CD4-positive, alpha-beta T cell treated with Interleukin-10 for 1 hour (primary cell): ENCODE measurements around the gene PLXNB1.

Experiments used
- DNase-seq: peaks from one replicate; pipeline ENCODE4 v3.0.0-alpha.2; 2020

Gene PLXNB1

GRCh38 chr3:48433472-48434118 is 3.7 kb upstream of the PLXNB1 start:
- DNase-seq = no peak

GRCh38 chr3:48432411-48433371 is 2.8 kb upstream of the PLXNB1 start:
- no peak for DNase-seq

- DNase-seq = no peak
These were observed 1.5 kb upstream of the PLXNB1 start for GRCh38 chr3:48431224-48432029.

- DNase-seq = no peak
These were observed 819 bp upstream of the PLXNB1 start for GRCh38 chr3:48430708-48431101.

- peak; percentile 73 for DNase-seq
These were observed 448 bp downstream of the PLXNB1 start for GRCh38 chr3:48429317-48429959.

GRCh38 chr3:48428572-48429316 is 1.1 kb downstream of the PLXNB1 start:
- no peak for DNase-seq

- no peak for DNase-seq
These were observed 1.8 kb downstream of the PLXNB1 start for GRCh38 chr3:48428088-48428571.

GRCh38 chr3:48427630-48427962 is 2.3 kb downstream of the PLXNB1 start:
- DNase-seq = no peak

GRCh38 chr3:48426944-48427629 is 2.8 kb downstream of the PLXNB1 start:
- DNase-seq = no peak

GRCh38 chr3:48426401-48426909 is 3.4 kb downstream of the PLXNB1 start:
- DNase-seq = no peak

- DNase-seq = no peak
These were observed 4.5 kb downstream of the PLXNB1 start for GRCh38 chr3:48425281-48425812.

GRCh38 chr3:48423883-48424695 is 5.8 kb downstream of the PLXNB1 start:
- DNase-seq = no peak

GRCh38 chr3:48423241-48423882 is 6.5 kb downstream of the PLXNB1 start:
- DNase-seq = no peak

GRCh38 chr3:48422681-48423080 is 7.2 kb downstream of the PLXNB1 start:
- no peak for DNase-seq

- DNase-seq = no peak
These were observed 7.6 kb downstream of the PLXNB1 start for GRCh38 chr3:48422272-48422671.

- no peak for DNase-seq
These were observed 9.3 kb downstream of the PLXNB1 start for GRCh38 chr3:48420561-48420960.

GRCh38 chr3:48419597-48419996 is 10.3 kb downstream of the PLXNB1 start:
- DNase-seq = no peak

- DNase-seq = no peak
These were observed 10.7 kb downstream of the PLXNB1 start for GRCh38 chr3:48419149-48419548.

GRCh38 chr3:48418651-48419050 is 11.2 kb downstream of the PLXNB1 start:
- DNase-seq = no peak
